BLaER1 (cell line): ENCODE data around the gene NOTCH1.

Experiments used
- H3K27ac ChIP-seq: shearing (Covaris generic); formaldehyde crosslinking; 2 replicates; pipeline ENCODE4 v1.8.1; 2022
- H3K27me3 ChIP-seq: shearing (Covaris generic); formaldehyde crosslinking; 2 replicates; pipeline ENCODE4 v1.8.1; 2022
- H3K36me3 ChIP-seq: shearing (Covaris generic); formaldehyde crosslinking; 2 replicates; pipeline ENCODE4 v1.8.1; 2022
- H3K4me1 ChIP-seq: shearing (Covaris generic); formaldehyde crosslinking; 2 replicates; pipeline ENCODE4 v1.8.1; 2022
- H3K4me2 ChIP-seq: shearing (Covaris generic); formaldehyde crosslinking; 2 replicates; pipeline ENCODE4 v1.8.1; 2022
- H3K4me3 ChIP-seq: shearing (Covaris generic); formaldehyde crosslinking; 2 replicates; pipeline ENCODE4 v1.8.1; 2022
- H3K9ac ChIP-seq: shearing (Covaris generic); formaldehyde crosslinking; 2 replicates; pipeline ENCODE4 v1.8.1; 2022
- H3K9me3 ChIP-seq: shearing (Covaris generic); formaldehyde crosslinking; 2 replicates; pipeline ENCODE4 v1.8.1; 2022
- H4K20me1 ChIP-seq: shearing (Covaris generic); formaldehyde crosslinking; 2 replicates; pipeline ENCODE4 v1.8.1; 2022
- Cebpa-rat ChIP-seq: shearing (Covaris generic); IDR thresholded peaks from 2 replicates; pipeline ENCODE4 v1.8.1; 2022

The NOTCH1 gene

GRCh38 chr9:136505406-136506403, 40.1 kb downstream of the NOTCH1 start:
- Histone ChIP-seq H3K27ac (no peak overlapping the region), H3K9ac (no peak overlapping the region), H3K9me3 (no peaks in the 10 kb centered on the region), H3K4me1 (no peaks in the 10 kb centered on the region), H3K36me3 (peaks cover 100% of the 10 kb centered on the region), H3K4me3 (no peak overlapping the region), H3K4me2 (no peak overlapping the region), H3K27me3 (no peaks in the 10 kb centered on the region), H4K20me1 (peaks cover 42% of the 10 kb centered on the region)
- TF ChIP-seq Cebpa-rat: no peak

- H3K27me3 ChIP-seq: no peaks in the 10 kb centered on the region
- peaks cover 100% of the 10 kb centered on the region for H3K36me3 ChIP-seq
- H4K20me1 ChIP-seq: peaks cover 44% of the 10 kb centered on the region
- no peak overlapping the region for H3K4me2 ChIP-seq
- no peak for TF ChIP-seq Cebpa-rat
- no peaks in the 10 kb centered on the region for H3K9me3 ChIP-seq
- no peak overlapping the region for H3K9ac ChIP-seq
- no peaks in the 10 kb centered on the region for H3K4me1 ChIP-seq
- H3K4me3 ChIP-seq: no peak overlapping the region
- no peak overlapping the region for H3K27ac ChIP-seq
Measured at GRCh38 chr9:136504512-136505348, 41.1 kb downstream of the NOTCH1 start.

- H4K20me1 ChIP-seq: peaks cover 50% of the 10 kb centered on the region
Measured at GRCh38 chr9:136502940-136503550, 42.8 kb downstream of the NOTCH1 start.

DNA sequence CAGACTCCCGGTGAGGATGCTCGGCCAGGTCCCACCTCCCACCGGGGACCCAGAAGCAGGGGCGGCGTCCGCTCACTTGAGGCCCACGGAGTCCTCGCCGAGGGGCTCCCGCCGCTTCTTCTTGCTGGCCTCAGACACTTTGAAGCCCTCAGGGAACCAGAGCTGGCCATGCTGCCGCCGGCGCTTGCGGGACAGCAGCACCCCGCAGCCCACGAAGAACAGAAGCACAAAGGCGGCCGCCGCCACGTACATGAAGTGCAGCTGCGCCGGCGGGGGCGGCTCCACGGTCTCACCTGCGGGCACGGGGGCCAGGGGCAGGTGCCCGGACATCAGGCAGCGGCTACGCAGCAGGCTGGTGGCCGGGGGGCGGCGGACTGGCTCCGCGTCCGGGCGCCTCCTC, 43.7 kb downstream of the NOTCH1 start:
- Histone ChIP-seq H3K9ac (no peak overlapping the region), H3K27me3 (no peaks in the 10 kb centered on the region), H3K27ac (no peak overlapping the region), H3K4me2 (no peak overlapping the region), H4K20me1 (peaks cover 43% of the 10 kb centered on the region; the same call in 1 of the 2 replicates), H3K4me1 (no peaks in the 10 kb centered on the region), H3K36me3 (peaks cover 99% of the 10 kb centered on the region), H3K9me3 (no peaks in the 10 kb centered on the region), H3K4me3 (no peak overlapping the region)
- no peak for TF ChIP-seq Cebpa-rat

More at GRCh38 chr9:136502940-136503550, 42.8 kb downstream of the NOTCH1 start:
- no peak overlapping the region for H3K27ac ChIP-seq
- no peaks in the 10 kb centered on the region for H3K27me3 ChIP-seq
- H3K9me3 ChIP-seq: no peaks in the 10 kb centered on the region
- H3K4me2 ChIP-seq: no peak overlapping the region
- no peak for TF ChIP-seq Cebpa-rat
- peaks cover 100% of the 10 kb centered on the region for H3K36me3 ChIP-seq
- H3K9ac ChIP-seq: no peak overlapping the region
- no peaks in the 10 kb centered on the region for H3K4me1 ChIP-seq
- no peak overlapping the region for H3K4me3 ChIP-seq

- H3K27ac ChIP-seq: no peak overlapping the region
- H3K36me3 ChIP-seq: peaks cover 99% of the 10 kb centered on the region
- H3K9me3 ChIP-seq: no peaks in the 10 kb centered on the region
- TF ChIP-seq Cebpa-rat: no peak
- no peak overlapping the region for H3K4me3 ChIP-seq
- H3K9ac ChIP-seq: no peak overlapping the region
- H4K20me1 ChIP-seq: peaks cover 47% of the 10 kb centered on the region
- no peak overlapping the region for H3K4me2 ChIP-seq
- H3K27me3 ChIP-seq: no peaks in the 10 kb centered on the region
- H3K4me1 ChIP-seq: no peaks in the 10 kb centered on the region
Measured at GRCh38 chr9:136501686-136502085, 44.2 kb downstream of the NOTCH1 start.

GRCh38 chr9:136499935-136500910, 45.6 kb downstream of the NOTCH1 start:
- Histone ChIP-seq H3K36me3 (peaks cover 97% of the 10 kb centered on the region), H3K4me1 (no peaks in the 10 kb centered on the region), H3K27me3 (no peaks in the 10 kb centered on the region), H3K27ac (no peak overlapping the region), H3K9ac (no peak overlapping the region), H3K4me3 (no peak overlapping the region), H4K20me1 (peaks cover 60% of the 10 kb centered on the region), H3K9me3 (no peaks in the 10 kb centered on the region), H3K4me2 (no peak overlapping the region)
- no peak for TF ChIP-seq Cebpa-rat

- peaks cover 8% of the 10 kb centered on the region for H3K4me1 ChIP-seq
- no peak overlapping the region for H3K9ac ChIP-seq
- no peak overlapping the region for H3K27ac ChIP-seq
- peaks cover 64% of the 10 kb centered on the region for H4K20me1 ChIP-seq
- no peaks in the 10 kb centered on the region for H3K27me3 ChIP-seq
- no peak for TF ChIP-seq Cebpa-rat
- peaks cover 94% of the 10 kb centered on the region for H3K36me3 ChIP-seq
- H3K9me3 ChIP-seq: no peaks in the 10 kb centered on the region
- H3K4me2 ChIP-seq: no peak overlapping the region
- H3K4me3 ChIP-seq: no peak overlapping the region
Measured at GRCh38 chr9:136499071-136499934, 46.5 kb downstream of the NOTCH1 start.

GRCh38 chr9:136497916-136498695, 47.7 kb downstream of the NOTCH1 start:
- Histone ChIP-seq H3K27ac (no peak overlapping the region), H3K9ac (no peak overlapping the region), H4K20me1 (peaks cover 68% of the 10 kb centered on the region), H3K36me3 (peaks cover 83% of the 10 kb centered on the region), H3K9me3 (no peaks in the 10 kb centered on the region), H3K27me3 (no peaks in the 10 kb centered on the region), H3K4me3 (no peak overlapping the region), H3K4me1 (peaks cover 14% of the 10 kb centered on the region), H3K4me2 (no peak overlapping the region)
- TF ChIP-seq Cebpa-rat: no peak
